Hematopoietic multipotent progenitor cell treated with erythropoietin and hydrocortisone succinate and interleukin-3 and kit ligand, for 15 days (in vitro differentiated cells): ENCODE results near the gene GSS.

Source experiments
- DNase-seq: peaks from one replicate; pipeline ENCODE4 v3.0.0-alpha.2; 2015; ENCODE audit warnings: low spot score

The GSS gene

GRCh38 chr20:34993941-34994508 lies 38.4 kb upstream of the GSS start:
- no peak for DNase-seq

- DNase-seq, result no peak
These were observed 37.3 kb upstream of the GSS start for GRCh38 chr20:34992751-34993417.

- DNase-seq, result no peak
These were observed 35.1 kb upstream of the GSS start for GRCh38 chr20:34990661-34991214.

- DNase-seq, result no peak
These were observed 34.6 kb upstream of the GSS start for GRCh38 chr20:34990231-34990630.

- DNase-seq, result no peak
These were observed 34.1 kb upstream of the GSS start for GRCh38 chr20:34989670-34990069.

GRCh38 chr20:34989118-34989517 lies 33.5 kb upstream of the GSS start:
- DNase-seq, result no peak

GRCh38 chr20:34988191-34988540 lies 32.6 kb upstream of the GSS start:
- no peak for DNase-seq

- DNase-seq, result no peak
These were observed 31.9 kb upstream of the GSS start for GRCh38 chr20:34987288-34988190.

GRCh38 chr20:34986311-34987287 lies 31.0 kb upstream of the GSS start:
- DNase-seq, result no peak

GRCh38 chr20:34985461-34986310 lies 30.1 kb upstream of the GSS start:
- DNase-seq, result no peak

- no peak for DNase-seq
These were observed 29.2 kb upstream of the GSS start for GRCh38 chr20:34984756-34985261.

GRCh38 chr20:34983995-34984735 lies 28.6 kb upstream of the GSS start:
- DNase-seq, result no peak

- no peak for DNase-seq
These were observed 27.6 kb upstream of the GSS start for GRCh38 chr20:34983089-34983820.

- no peak for DNase-seq
These were observed 26.9 kb upstream of the GSS start for GRCh38 chr20:34982270-34983088.

- no peak for DNase-seq
These were observed 25.1 kb upstream of the GSS start for GRCh38 chr20:34980543-34981233.

GRCh38 chr20:34979366-34980153 lies 24.0 kb upstream of the GSS start:
- DNase-seq, result peak; percentile 26
